Stomach (tissue), 4 donors: Measurements from ENCODE around the gene PRR5L.

Source experiments
- EP300 ChIP-seq: sonication (generic); formaldehyde crosslinking; IDR thresholded peaks from one replicate; pipeline ENCODE4 v1.6.1; 2017; ENCODE audit warnings: antibody characterized with exemption
- TF ChIP-seq, protein P1 (sequence below), 7 experiments: fragments of 450-650 bp in 4 of 7; fragments of 200-600 bp in 3 of 7; sonication (generic) in 3 of 7; IDR thresholded peaks; one replicate each; pipeline ENCODE4 v1.5.1; 2016 to 2019; ENCODE audit warnings: antibody characterized with exemption in 7 of 7, control low read depth in 2 of 7, mild to moderate bottlenecking in 1 of 7

GRCh38 chr11:36367806-36368680 lies 72.0 kb downstream of the PRR5L start:
- TF ChIP-seq EP300: no peak
- TF ChIP-seq, protein P1, sequence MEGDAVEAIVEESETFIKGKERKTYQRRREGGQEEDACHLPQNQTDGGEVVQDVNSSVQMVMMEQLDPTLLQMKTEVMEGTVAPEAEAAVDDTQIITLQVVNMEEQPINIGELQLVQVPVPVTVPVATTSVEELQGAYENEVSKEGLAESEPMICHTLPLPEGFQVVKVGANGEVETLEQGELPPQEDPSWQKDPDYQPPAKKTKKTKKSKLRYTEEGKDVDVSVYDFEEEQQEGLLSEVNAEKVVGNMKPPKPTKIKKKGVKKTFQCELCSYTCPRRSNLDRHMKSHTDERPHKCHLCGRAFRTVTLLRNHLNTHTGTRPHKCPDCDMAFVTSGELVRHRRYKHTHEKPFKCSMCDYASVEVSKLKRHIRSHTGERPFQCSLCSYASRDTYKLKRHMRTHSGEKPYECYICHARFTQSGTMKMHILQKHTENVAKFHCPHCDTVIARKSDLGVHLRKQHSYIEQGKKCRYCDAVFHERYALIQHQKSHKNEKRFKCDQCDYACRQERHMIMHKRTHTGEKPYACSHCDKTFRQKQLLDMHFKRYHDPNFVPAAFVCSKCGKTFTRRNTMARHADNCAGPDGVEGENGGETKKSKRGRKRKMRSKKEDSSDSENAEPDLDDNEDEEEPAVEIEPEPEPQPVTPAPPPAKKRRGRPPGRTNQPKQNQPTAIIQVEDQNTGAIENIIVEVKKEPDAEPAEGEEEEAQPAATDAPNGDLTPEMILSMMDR (IDR thresholded peaks at IDR 0.05): no peak
